GM18526 (cell line): ENCODE measurements around the gene TTLL4.

Source experiments
- POLR2A ChIP-seq: IDR thresholded peaks from 3 replicates; pipeline ENCODE4 v1.6.1; 2011; ENCODE audit not compliant: insufficient read length; ENCODE audit errors: extremely low read depth

Gene TTLL4

GRCh38 chr2:218788529-218789255, 78.1 kb downstream of the TTLL4 start:
- TF ChIP-seq POLR2A = no peak

- TF ChIP-seq POLR2A = no peak
Measured at GRCh38 chr2:218792433-218792832, 81.8 kb downstream of the TTLL4 start.

GRCh38 chr2:218796691-218797090, 86.1 kb downstream of the TTLL4 start:
- no peak for TF ChIP-seq POLR2A

GRCh38 chr2:218798767-218799504, 88.3 kb downstream of the TTLL4 start:
- TF ChIP-seq POLR2A = no peak

- TF ChIP-seq POLR2A = no peak
Measured at GRCh38 chr2:218799990-218800389, 89.4 kb downstream of the TTLL4 start.

GRCh38 chr2:218802386-218802994, 91.9 kb downstream of the TTLL4 start:
- no peak for TF ChIP-seq POLR2A

GRCh38 chr2:218804817-218805216, 94.2 kb downstream of the TTLL4 start:
- TF ChIP-seq POLR2A = no peak
